C4-2B (cell line): ENCODE data around the gene MCF2L.

ENCODE experiments used
- ZFX ChIP-seq: fragments of 450-650 bp; IDR thresholded peaks from 2 replicates; pipeline ENCODE4 v1.6.1; 2017
- TF ChIP-seq, protein P1 (sequence below): fragments of 450-650 bp; conservative IDR thresholded peaks from 2 replicates; pipeline ENCODE4 v1.5.1; 2017; ENCODE audit warnings: mild to moderate bottlenecking

DNA sequence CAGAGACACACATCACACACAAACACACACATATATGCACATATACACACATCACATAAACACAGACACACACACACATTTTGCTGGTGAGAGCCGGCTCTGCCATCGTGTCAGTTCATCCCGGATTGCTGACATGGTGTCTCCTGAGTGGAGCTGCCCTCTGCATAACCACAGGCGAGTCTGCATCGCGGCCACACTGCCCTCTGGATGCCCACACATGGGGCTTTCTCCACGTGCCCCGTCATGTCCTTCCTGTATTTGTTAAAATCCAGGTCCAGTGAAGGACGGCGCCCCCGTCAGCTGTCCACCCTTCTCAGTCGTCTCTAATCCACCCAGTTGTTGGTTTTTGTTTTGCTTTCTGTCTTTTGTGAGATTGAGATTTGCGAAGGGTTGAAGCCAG, 84.0 kb downstream of the MCF2L start:
- TF ChIP-seq, protein P1, sequence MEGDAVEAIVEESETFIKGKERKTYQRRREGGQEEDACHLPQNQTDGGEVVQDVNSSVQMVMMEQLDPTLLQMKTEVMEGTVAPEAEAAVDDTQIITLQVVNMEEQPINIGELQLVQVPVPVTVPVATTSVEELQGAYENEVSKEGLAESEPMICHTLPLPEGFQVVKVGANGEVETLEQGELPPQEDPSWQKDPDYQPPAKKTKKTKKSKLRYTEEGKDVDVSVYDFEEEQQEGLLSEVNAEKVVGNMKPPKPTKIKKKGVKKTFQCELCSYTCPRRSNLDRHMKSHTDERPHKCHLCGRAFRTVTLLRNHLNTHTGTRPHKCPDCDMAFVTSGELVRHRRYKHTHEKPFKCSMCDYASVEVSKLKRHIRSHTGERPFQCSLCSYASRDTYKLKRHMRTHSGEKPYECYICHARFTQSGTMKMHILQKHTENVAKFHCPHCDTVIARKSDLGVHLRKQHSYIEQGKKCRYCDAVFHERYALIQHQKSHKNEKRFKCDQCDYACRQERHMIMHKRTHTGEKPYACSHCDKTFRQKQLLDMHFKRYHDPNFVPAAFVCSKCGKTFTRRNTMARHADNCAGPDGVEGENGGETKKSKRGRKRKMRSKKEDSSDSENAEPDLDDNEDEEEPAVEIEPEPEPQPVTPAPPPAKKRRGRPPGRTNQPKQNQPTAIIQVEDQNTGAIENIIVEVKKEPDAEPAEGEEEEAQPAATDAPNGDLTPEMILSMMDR = no peak
- TF ChIP-seq ZFX = no peak
